Measurements from ENCODE around the gene SP5. TPM values are rescaled to one million over a fixed set of nuclear protein-coding genes. Genes with fewer than 3 reads are reported as not detected.

The SP5 gene
- total RNA-seq, 1 experiment from 2014 or later, result 1.7 TPM

- Mint-ChIP-seq H3K9me3 (peaks cover 14% of the 10 kb centered on the region), H3K36me3 (peaks cover 2% of the 10 kb centered on the region), H3K4me1 (peaks cover 9% of the 10 kb centered on the region), H3K4me3 (no peak overlapping the region), H3K27ac (no peak overlapping the region), H3K27me3 (ENCODE audit: low read depth) (peaks cover 3% of the 10 kb centered on the region; the same call in 1 of the 2 replicates)
- no peak for TF ChIP-seq ZNF671 (CRISPR knock-in tag; IDR thresholded peaks at IDR 0.05)
- no peak for TF ChIP-seq ZNF396 (CRISPR knock-in tag; IDR thresholded peaks at IDR 0.05; ENCODE audit: borderline replicate concordance)
- no peak for TF ChIP-seq NFYB (CRISPR knock-in tag; conservative IDR thresholded peaks at IDR 0.05; ENCODE audit: low read depth)
- no peak for TF ChIP-seq RELA (CRISPR knock-in tag; IDR thresholded peaks at IDR 0.05; ENCODE audit: borderline replicate concordance)
- ChIA-PET CTCF (interaction anchor here (0.8 to 1.4 kb wide), 3 partner anchors 33 to 74 kb away, joined by 3 to 4 read pairs (median 4); no protein-coding TSS in a partner anchor), POLR2A (no interaction called here)
- DNase-seq (ENCODE audit: low spot score), result no peak
- ATAC-seq, result no peak
Measured at GRCh38 chr2:170739507-170740046, 24.4 kb downstream of the SP5 start.

GRCh38 chr2:170740660-170741059, 25.5 kb downstream of the SP5 start:
- peaks cover 9% of the 10 kb centered on the region for H3K4me1 Mint-ChIP-seq
- peaks cover 3% of the 10 kb centered on the region; the same call in 1 of the 2 replicates for H3K27me3 Mint-ChIP-seq (ENCODE audit: low read depth)
- CTCF ChIA-PET, result interaction anchor here (1.4 kb wide), 1 partner anchor 31 kb away, joined by 3 read pairs; no protein-coding TSS in a partner anchor
- no peaks in the 10 kb centered on the region; the same call in 1 of the 2 replicates for H3K36me3 Mint-ChIP-seq
- H3K9me3 Mint-ChIP-seq, result peaks cover 8% of the 10 kb centered on the region; the same call in 1 of the 2 replicates
- TF ChIP-seq KAT7 (CRISPR knock-in tag; IDR thresholded peaks at IDR 0.05; ENCODE audit: borderline replicate concordance), result no peak
- TF ChIP-seq ZBTB21 (CRISPR knock-in tag; IDR thresholded peaks at IDR 0.05; ENCODE audit: borderline replicate concordance), result no peak
- no peak for TF ChIP-seq SP1 (CRISPR knock-in tag; conservative IDR thresholded peaks at IDR 0.05)
- no peak for TF ChIP-seq ZNF532 (CRISPR knock-in tag; IDR thresholded peaks at IDR 0.05; ENCODE audit: borderline replicate concordance)
- no peak for TF ChIP-seq ZNF219 (CRISPR knock-in tag; IDR thresholded peaks at IDR 0.05; ENCODE audit: borderline replicate concordance)
- no peak for TF ChIP-seq GABPB1 (CRISPR knock-in tag; IDR thresholded peaks at IDR 0.05)
- TF ChIP-seq TEAD4 (CRISPR knock-in tag; IDR thresholded peaks at IDR 0.05), result no peak
- TF ChIP-seq ATF1 (CRISPR knock-in tag; IDR thresholded peaks at IDR 0.05), result no peak
- no peak for TF ChIP-seq ATF3 (CRISPR knock-in tag; conservative IDR thresholded peaks at IDR 0.05)
- TF ChIP-seq PRRX2 (CRISPR knock-in tag; IDR thresholded peaks at IDR 0.05), result no peak
- TF ChIP-seq GTF2I (CRISPR knock-in tag; conservative IDR thresholded peaks at IDR 0.05), result no peak
- TF ChIP-seq RORB (CRISPR knock-in tag; IDR thresholded peaks at IDR 0.05), result no peak
- TF ChIP-seq FOXJ3 (CRISPR knock-in tag; IDR thresholded peaks at IDR 0.05; ENCODE audit: borderline replicate concordance), result no peak
- TF ChIP-seq MAX (CRISPR knock-in tag; IDR thresholded peaks at IDR 0.05), result no peak
- no peak overlapping the region for H3K27ac Mint-ChIP-seq
- POLR2A ChIA-PET, result no interaction called here
- H3K4me3 Mint-ChIP-seq, result no peak overlapping the region
- ATAC-seq (peak; percentile 58), DNase-seq (ENCODE audit: low spot score) (no peak)

GRCh38 chr2:170742000-170742399, 26.9 kb downstream of the SP5 start:
- Mint-ChIP-seq H3K4me1 (peaks cover 9% of the 10 kb centered on the region), H3K4me3 (no peak overlapping the region), H3K27me3 (ENCODE audit: low read depth) (peaks cover 3% of the 10 kb centered on the region; the same call in 1 of the 2 replicates), H3K36me3 (no peaks in the 10 kb centered on the region), H3K27ac (no peak overlapping the region), H3K9me3 (0 out of 2 replicates have a peak, but pooled peaks cover 4% of the 10 kb centered on the region)
- DNase-seq (ENCODE audit: low spot score) (no peak), ATAC-seq (no peak)
- POLR2A ChIA-PET, result no interaction called here
- CTCF ChIA-PET, result interaction anchor here (0.6 kb wide), 1 partner anchor 22 kb away, joined by 4 read pairs; no protein-coding TSS in a partner anchor
- TF ChIP-seq ZNF416 (CRISPR knock-in tag; IDR thresholded peaks at IDR 0.05) (no peak), ZNF138 (CRISPR knock-in tag; conservative IDR thresholded peaks at IDR 0.05) (no peak), ZMAT4 (CRISPR knock-in tag; IDR thresholded peaks at IDR 0.05) (no peak), NFATC4 (CRISPR knock-in tag; IDR thresholded peaks at IDR 0.05) (no peak), ZNF532 (CRISPR knock-in tag; IDR thresholded peaks at IDR 0.05; ENCODE audit: borderline replicate concordance) (no peak), FOXJ3 (CRISPR knock-in tag; IDR thresholded peaks at IDR 0.05; ENCODE audit: borderline replicate concordance) (no peak), NR3C1 (CRISPR knock-in tag; conservative IDR thresholded peaks at IDR 0.05; ENCODE audit: low read depth) (no peak)

Measured in WTC11 (cell line).